HFFc6 (cell line): ENCODE results near the gene ZNF644. TPM values are rescaled to one million over a fixed set of nuclear protein-coding genes. Genes with fewer than 3 reads are reported as not detected.

Experiments used
- DNase-seq: peaks from one replicate; pipeline ENCODE4 v3.0.0-alpha.2; 2018
- H3K27ac Mint-ChIP-seq: 2 replicates; pipeline ENCODE4 v1.8.0; 2020; ENCODE audit warnings: mild to moderate bottlenecking, mixed read lengths
- H3K27me3 Mint-ChIP-seq: 2 replicates; pipeline ENCODE4 v1.8.0; 2021; ENCODE audit warnings: mild to moderate bottlenecking, moderate library complexity, mixed read lengths; ENCODE audit not compliant: insufficient read depth
- H3K36me3 Mint-ChIP-seq: 2 replicates; pipeline ENCODE4 v1.8.0; 2021; ENCODE audit warnings: low read depth, mixed read lengths
- H3K4me1 Mint-ChIP-seq: 2 replicates; pipeline ENCODE4 v1.8.0; 2020; ENCODE audit warnings: low read depth, mixed read lengths
- H3K4me3 Mint-ChIP-seq: 2 replicates; pipeline ENCODE4 v1.8.0; 2020; ENCODE audit warnings: mild to moderate bottlenecking, moderate library complexity, mixed read lengths
- H3K9me3 Mint-ChIP-seq: 2 replicates; pipeline ENCODE4 v1.8.0; 2020; ENCODE audit warnings: mild to moderate bottlenecking, mixed read lengths
- CTCF ChIP-seq: fragments of 200-600 bp; sonication (generic); IDR thresholded peaks from 2 replicates; pipeline ENCODE4 v1.5.0; 2021; ENCODE audit warnings: antibody characterized with exemption, mild to moderate bottlenecking
- total RNA-seq, 6 experiments: library from RNA; stranded (reverse); fragmentation: NEBNext Ultra II Directional; extraction: Animal tissue kit (Norgen Biotek cat#: 25700); gene quantifications; 2 replicates in 1 of 6; 3 replicates in 5 of 6; pipeline ENCODE4 v1.2.3, GENCODE V29; 2021

Gene ZNF644
- total RNA-seq, 6 experiments from 2014 or later = 27.3 to 33.2 (median 30.9) TPM

GRCh38 chr1:91020967-91021685, 709 bp downstream of the ZNF644 start:
- peaks cover 42% of the 10 kb centered on the region for H3K4me1 Mint-ChIP-seq
- peak overlapping the region; percentile 100 for H3K27ac Mint-ChIP-seq
- H3K36me3 Mint-ChIP-seq = peaks cover 16% of the 10 kb centered on the region; the same call in 1 of the 2 replicates
- TF ChIP-seq CTCF = no peak
- no peaks in the 10 kb centered on the region for H3K9me3 Mint-ChIP-seq
- DNase-seq = peak; percentile 72
- no peaks in the 10 kb centered on the region for H3K27me3 Mint-ChIP-seq
- H3K4me3 Mint-ChIP-seq = peak overlapping the region; percentile 98

GRCh38 chr1:91020486-91020885, 1.3 kb downstream of the ZNF644 start:
- Mint-ChIP-seq H3K27ac (peak overlapping the region; percentile 100), H3K27me3 (no peaks in the 10 kb centered on the region), H3K9me3 (no peaks in the 10 kb centered on the region), H3K36me3 (peaks cover 21% of the 10 kb centered on the region), H3K4me3 (peak overlapping the region; percentile 98), H3K4me1 (peaks cover 48% of the 10 kb centered on the region)
- TF ChIP-seq CTCF = no peak
- DNase-seq = no peak

- peak overlapping the region; percentile 40; the same call in 1 of the 2 replicates for H3K27ac Mint-ChIP-seq
- H3K36me3 Mint-ChIP-seq = peaks cover 26% of the 10 kb centered on the region
- peaks cover 61% of the 10 kb centered on the region for H3K4me1 Mint-ChIP-seq
- no peak for DNase-seq
- H3K27me3 Mint-ChIP-seq = no peaks in the 10 kb centered on the region
- H3K9me3 Mint-ChIP-seq = no peaks in the 10 kb centered on the region
- peak; percentile 55 for TF ChIP-seq CTCF
- H3K4me3 Mint-ChIP-seq = no peak overlapping the region
These were observed 3.8 kb downstream of the ZNF644 start for GRCh38 chr1:91018006-91018405.

GRCh38 chr1:91015794-91016550, 5.9 kb downstream of the ZNF644 start:
- Mint-ChIP-seq H3K4me3 (no peak overlapping the region), H3K9me3 (no peaks in the 10 kb centered on the region), H3K36me3 (peaks cover 23% of the 10 kb centered on the region), H3K27me3 (no peaks in the 10 kb centered on the region), H3K27ac (peak overlapping the region; percentile 31; the same call in 1 of the 2 replicates), H3K4me1 (peaks cover 61% of the 10 kb centered on the region)
- DNase-seq = no peak
- TF ChIP-seq CTCF = no peak

GRCh38 chr1:91015358-91015780, 6.5 kb downstream of the ZNF644 start:
- peaks cover 17% of the 10 kb centered on the region for H3K36me3 Mint-ChIP-seq
- no peaks in the 10 kb centered on the region for H3K27me3 Mint-ChIP-seq
- no peak overlapping the region for H3K4me3 Mint-ChIP-seq
- H3K4me1 Mint-ChIP-seq = peaks cover 58% of the 10 kb centered on the region
- no peak for TF ChIP-seq CTCF
- peak overlapping the region; percentile 46; the same call in 1 of the 2 replicates for H3K27ac Mint-ChIP-seq
- DNase-seq = no peak
- no peaks in the 10 kb centered on the region for H3K9me3 Mint-ChIP-seq
